D721Med (cell line): ENCODE results near the gene CYSTM1.

Experiments used
- DNase-seq: peaks from one replicate; pipeline ENCODE4 v3.0.0; 2011; ENCODE audit warnings: low spot score; ENCODE audit not compliant: insufficient read length
- FAIRE-seq: peaks from 2 replicates; lab custom pipeline; 2011; peaks lifted over from hg19 to GRCh38; lab: Jason Lieb, UNC
- TF ChIP-seq, protein P1 (sequence below): IDR thresholded peaks from 2 replicates; pipeline ENCODE4 v1.5.1; 2012; ENCODE audit warnings: mild to moderate bottlenecking, control low read depth; ENCODE audit not compliant: insufficient read depth; ENCODE audit errors: missing control alignments

Gene CYSTM1

DNA sequence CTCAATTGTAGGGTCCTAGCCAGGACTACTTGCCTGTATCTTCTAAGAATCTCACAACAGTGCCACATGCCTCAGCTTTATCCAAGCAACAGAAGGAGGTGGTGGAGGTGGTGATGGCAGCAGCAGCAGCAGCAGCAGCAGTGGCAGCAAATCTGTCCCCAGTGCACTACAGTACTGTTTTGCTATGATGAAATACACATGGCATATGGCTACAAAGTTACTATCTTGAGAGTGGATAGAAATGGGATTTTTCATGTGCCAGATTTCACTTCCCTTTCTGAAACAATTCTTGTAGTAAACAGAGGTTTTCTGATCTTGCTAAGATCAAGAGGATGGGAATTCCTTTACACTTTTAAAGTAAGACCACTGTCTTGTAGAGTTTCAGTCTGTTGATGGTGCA is 8.1 kb upstream of the CYSTM1 start:
- DNase-seq (no peak), FAIRE-seq (no peak)
- TF ChIP-seq, protein P1, sequence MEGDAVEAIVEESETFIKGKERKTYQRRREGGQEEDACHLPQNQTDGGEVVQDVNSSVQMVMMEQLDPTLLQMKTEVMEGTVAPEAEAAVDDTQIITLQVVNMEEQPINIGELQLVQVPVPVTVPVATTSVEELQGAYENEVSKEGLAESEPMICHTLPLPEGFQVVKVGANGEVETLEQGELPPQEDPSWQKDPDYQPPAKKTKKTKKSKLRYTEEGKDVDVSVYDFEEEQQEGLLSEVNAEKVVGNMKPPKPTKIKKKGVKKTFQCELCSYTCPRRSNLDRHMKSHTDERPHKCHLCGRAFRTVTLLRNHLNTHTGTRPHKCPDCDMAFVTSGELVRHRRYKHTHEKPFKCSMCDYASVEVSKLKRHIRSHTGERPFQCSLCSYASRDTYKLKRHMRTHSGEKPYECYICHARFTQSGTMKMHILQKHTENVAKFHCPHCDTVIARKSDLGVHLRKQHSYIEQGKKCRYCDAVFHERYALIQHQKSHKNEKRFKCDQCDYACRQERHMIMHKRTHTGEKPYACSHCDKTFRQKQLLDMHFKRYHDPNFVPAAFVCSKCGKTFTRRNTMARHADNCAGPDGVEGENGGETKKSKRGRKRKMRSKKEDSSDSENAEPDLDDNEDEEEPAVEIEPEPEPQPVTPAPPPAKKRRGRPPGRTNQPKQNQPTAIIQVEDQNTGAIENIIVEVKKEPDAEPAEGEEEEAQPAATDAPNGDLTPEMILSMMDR = no peak

DNA sequence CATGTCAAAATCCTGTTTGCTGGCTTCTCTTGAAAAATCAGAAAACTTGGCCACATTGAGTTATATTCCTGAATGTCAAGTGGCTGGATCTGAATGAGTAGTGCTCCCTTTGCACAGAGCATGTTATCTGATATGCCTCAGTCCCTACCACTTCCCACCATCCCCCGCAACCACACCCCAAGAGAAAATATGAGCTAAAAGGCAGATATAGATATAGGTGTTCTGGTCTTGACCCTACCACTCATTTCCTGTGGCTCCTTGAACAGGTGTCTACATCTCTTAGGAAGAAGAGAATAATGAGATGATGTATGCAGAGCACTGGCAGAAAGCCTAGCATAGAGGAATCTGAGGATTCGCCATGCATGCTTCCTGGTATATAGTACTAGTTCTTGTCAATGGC is 6.6 kb upstream of the CYSTM1 start:
- DNase-seq (no peak), FAIRE-seq (no peak)
- TF ChIP-seq, protein P1 = no peak

DNA sequence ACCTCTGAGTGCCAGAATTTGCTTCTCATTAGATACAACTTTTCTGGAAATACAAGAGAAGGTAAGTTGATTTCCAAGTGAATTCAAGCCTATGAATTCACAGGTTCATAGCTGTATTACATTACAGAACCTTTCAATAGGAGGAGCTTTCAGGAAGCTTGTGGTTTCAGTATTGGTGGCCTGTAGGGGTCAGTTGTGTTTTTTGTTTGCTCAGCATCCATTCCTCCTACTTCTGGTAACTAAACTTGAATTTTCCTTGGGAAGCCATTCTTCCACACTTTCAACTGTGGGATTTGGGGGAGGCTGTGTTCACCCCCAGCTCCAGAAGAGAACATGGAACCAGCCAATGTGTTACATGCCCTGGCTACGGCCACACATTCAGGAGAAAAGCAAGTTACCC is 5.6 kb upstream of the CYSTM1 start:
- FAIRE-seq (no peak), DNase-seq (no peak)
- TF ChIP-seq, protein P1 = no peak

DNA sequence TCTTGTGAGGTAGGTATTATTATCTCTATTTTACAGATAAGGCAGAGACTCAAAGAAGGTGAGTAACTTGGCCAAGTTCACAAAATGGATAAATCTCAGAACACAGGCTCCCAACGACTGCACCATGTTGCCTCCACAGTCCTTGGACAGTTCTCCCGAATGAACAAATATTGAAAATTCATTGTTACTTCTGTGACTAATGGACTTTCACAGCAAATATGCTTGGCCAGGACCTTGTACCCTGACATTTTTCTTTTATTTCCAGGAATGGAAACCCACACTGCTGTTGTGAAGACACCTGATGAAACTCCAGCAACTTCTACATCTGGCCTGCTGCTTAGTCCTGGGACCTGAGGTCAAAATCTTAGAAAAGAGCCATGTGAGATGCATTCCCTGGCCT is 2.5 kb upstream of the CYSTM1 start:
- no peak for DNase-seq
- TF ChIP-seq, protein P1 = no peak
- FAIRE-seq = no peak

DNA sequence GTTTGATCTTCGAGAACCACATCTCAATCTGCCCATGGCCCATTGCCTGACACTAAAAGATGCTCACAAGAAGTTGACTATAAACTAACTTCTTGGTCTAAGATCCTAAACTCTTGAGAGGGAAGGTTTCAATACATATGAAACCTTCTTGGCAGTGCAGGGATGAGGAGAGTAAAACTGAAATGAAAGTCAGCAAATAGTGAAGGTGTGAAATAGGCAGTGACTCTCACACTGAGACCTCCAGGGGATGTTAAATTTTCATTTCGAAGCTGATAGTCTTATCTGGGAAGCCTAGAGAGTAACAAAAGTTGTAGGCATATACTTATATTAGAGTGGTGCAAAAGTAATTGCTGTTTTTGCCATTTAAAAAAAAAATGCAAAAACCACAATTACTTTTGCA is 974 bp upstream of the CYSTM1 start:
- DNase-seq = no peak
- no peak for FAIRE-seq
- TF ChIP-seq, protein P1 = no peak

DNA sequence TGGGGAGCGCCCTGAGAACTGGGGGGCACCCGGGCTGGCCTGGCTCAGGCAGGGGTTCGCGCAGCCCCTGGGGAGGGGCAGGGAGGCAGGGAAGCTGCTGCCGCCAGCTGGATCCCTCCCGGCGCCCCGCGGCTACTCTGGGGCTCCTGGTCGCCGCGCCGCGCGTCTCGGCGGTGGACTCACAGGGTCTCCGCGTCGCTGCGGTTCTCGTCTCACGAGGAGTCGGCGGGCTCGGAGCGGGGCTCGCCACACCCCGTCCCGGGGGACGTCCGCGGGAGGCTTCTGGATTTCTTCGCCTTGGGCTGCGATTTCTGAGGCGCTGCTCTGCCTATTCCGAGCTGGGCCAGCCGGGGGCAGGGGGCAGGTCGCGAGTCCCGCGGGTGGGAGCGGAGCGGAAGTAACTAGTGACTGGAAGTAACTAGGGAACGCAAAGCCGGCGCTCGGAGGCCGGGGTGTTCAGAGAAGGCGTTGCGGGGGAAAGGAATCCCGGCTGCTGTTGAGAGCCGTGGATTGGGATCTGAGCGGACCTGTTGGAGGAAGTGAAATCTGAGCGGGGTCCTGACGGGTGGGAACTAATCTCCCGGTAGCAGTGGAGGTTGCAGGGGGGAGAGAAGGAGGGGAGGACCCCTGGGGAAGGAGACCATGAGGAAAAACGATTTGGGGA is 511 bp downstream of the CYSTM1 start:
- FAIRE-seq = no peak
- peak; percentile 49 for DNase-seq
- TF ChIP-seq, protein P1 = no peak

DNA sequence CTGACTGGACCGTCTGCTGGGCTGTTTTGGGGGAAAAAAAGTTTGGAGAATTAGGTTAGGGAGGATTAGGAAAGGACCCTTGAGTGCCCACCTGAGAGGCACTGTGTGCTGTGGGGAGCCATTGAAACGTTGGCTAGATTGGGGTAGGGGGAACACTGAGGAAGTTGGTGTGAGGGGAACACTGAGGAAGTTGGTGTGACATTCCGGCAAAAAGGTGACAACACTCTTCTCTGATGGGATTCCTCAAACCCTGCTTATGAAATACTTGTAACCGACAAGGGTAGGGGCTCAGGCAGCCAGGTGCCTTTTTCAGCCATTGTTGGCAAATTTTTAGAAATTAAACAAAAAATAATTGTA is 1.0 kb downstream of the CYSTM1 start:
- no peak for DNase-seq
- FAIRE-seq = no peak
- TF ChIP-seq, protein P1 = no peak
